Measurements from ENCODE around the gene GABARAPL2. TPM values are rescaled to one million over a fixed set of nuclear protein-coding genes. Genes with fewer than 3 reads are reported as not detected.

Gene GABARAPL2
- total RNA-seq, 1 donor from 2014 or later = 69.2 TPM

Other genes starting within 250 kb of the GABARAPL2 start
- 33.5 and 37.5 TPM in 2 replicates for gene CFDP1, start 132.9 kb upstream of the GABARAPL2 start, total RNA-seq
- 35.6 and 39.9 TPM in 2 replicates for gene TMEM170A, start 101.7 kb upstream of the GABARAPL2 start, total RNA-seq
- gene CHST6, start 70.9 kb upstream of the GABARAPL2 start, total RNA-seq = not detected in 2 replicates
- gene CHST5, start 30.3 kb upstream of the GABARAPL2 start, total RNA-seq = not detected in 2 replicates
- 2.7 and 3.4 TPM in 2 replicates for gene TMEM231, start 10.1 kb upstream of the GABARAPL2 start, total RNA-seq
- 45.3 and 54.0 TPM in 2 replicates for gene ADAT1, start 56.9 kb downstream of the GABARAPL2 start, total RNA-seq
- gene KARS1, start 81.3 kb downstream of the GABARAPL2 start, total RNA-seq = 256 and 269 TPM in 2 replicates
- gene TERF2IP, start 81.4 kb downstream of the GABARAPL2 start, total RNA-seq = 73.6 and 77.6 TPM in 2 replicates
- gene CPHXL2, start 110.6 kb downstream of the GABARAPL2 start, total RNA-seq = not detected in 2 replicates
- gene DUXB, start 135.1 kb downstream of the GABARAPL2 start, total RNA-seq = not detected in 2 replicates
- not detected in 2 replicates for gene CPHXL, start 160.1 kb downstream of the GABARAPL2 start, total RNA-seq